ENCODE results near the gene PLA1A.

DNA sequence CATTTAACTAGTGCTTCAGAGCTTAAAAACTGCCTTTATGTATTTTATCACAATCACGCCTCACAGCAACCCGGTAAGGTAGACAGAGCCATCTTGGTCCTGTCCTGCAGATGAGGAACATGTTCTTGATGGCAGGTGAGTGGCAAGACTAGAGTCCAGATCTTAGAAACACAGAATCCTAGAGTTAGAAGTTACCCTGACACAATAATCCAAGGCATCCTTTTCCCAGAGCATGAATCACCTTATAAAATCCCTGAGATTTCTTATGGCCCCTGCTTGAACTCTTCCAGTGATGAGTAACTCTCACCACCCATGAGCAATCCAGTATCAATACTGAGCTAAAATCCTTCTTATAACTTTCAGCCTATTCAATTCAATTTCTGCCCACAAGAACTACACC, 45.8 kb downstream of the PLA1A start:
- TF ChIP-seq POLR2A (IDR thresholded peaks at IDR 0.05) (no peak), CTCF (IDR thresholded peaks at IDR 0.05) (no peak)

Measured in thyroid gland (tissue), 4 donors.